RWPE2 (cell line): ENCODE measurements around the gene FBXL20.
"Not testable (repeated sequence)": the region's sequence is repeated elsewhere in the genome, so short reads cannot be mapped to it uniquely, and the experiment has no call there.

ENCODE experiments used
- ATAC-seq: fragments of 200-7000 bp; cut with Tn5 transposase; 3 replicates; pipeline ENCODE4 v1.9.1; 2021; ENCODE audit warnings: low read depth
- DNase-seq: peaks from one replicate; pipeline ENCODE4 v3.0.0-alpha.2; 2020; ENCODE audit warnings: low spot score
- H3K27ac ChIP-seq: fragments of 450-650 bp; 2 replicates; pipeline ENCODE4 v1.5.1; 2017; ENCODE audit warnings: mild to moderate bottlenecking; ENCODE audit not compliant: poor library complexity, severe bottlenecking
- H3K27me3 ChIP-seq: fragments of 250-450 bp; sonication (Bioruptor Pico); 2 replicates; pipeline ENCODE4 v1.5.1; 2021; ENCODE audit warnings: mild to moderate bottlenecking, moderate library complexity; ENCODE audit not compliant: insufficient read depth, poor library complexity, severe bottlenecking
- H3K36me3 ChIP-seq: fragments of 250-450 bp; sonication (Bioruptor Pico); 2 replicates; pipeline ENCODE4 v1.5.1; 2020; ENCODE audit warnings: low read depth, mild to moderate bottlenecking, moderate library complexity
- H3K4me1 ChIP-seq: fragments of 250-450 bp; sonication (Bioruptor Pico); 2 replicates; pipeline ENCODE4 v1.5.1; 2021; ENCODE audit warnings: mild to moderate bottlenecking, moderate library complexity; ENCODE audit not compliant: insufficient read depth, poor library complexity, severe bottlenecking
- H3K4me3 ChIP-seq: fragments of 250-450 bp; sonication (Bioruptor Pico); 2 replicates; pipeline ENCODE4 v1.5.1; 2021; ENCODE audit warnings: mild to moderate bottlenecking, moderate library complexity; ENCODE audit not compliant: severe bottlenecking
- H3K9me3 ChIP-seq: fragments of 250-450 bp; sonication (Bioruptor Pico); 2 replicates; pipeline ENCODE4 v1.5.1; 2021; ENCODE audit warnings: mild to moderate bottlenecking, moderate library complexity; ENCODE audit not compliant: severe bottlenecking
- TF ChIP-seq, protein P1 (sequence below): fragments of 450-650 bp; IDR thresholded peaks from one replicate; pipeline ENCODE4 v1.5.1; 2017; ENCODE audit warnings: mild to moderate bottlenecking, moderate library complexity; ENCODE audit not compliant: poor library complexity, severe bottlenecking

Gene FBXL20

DNA sequence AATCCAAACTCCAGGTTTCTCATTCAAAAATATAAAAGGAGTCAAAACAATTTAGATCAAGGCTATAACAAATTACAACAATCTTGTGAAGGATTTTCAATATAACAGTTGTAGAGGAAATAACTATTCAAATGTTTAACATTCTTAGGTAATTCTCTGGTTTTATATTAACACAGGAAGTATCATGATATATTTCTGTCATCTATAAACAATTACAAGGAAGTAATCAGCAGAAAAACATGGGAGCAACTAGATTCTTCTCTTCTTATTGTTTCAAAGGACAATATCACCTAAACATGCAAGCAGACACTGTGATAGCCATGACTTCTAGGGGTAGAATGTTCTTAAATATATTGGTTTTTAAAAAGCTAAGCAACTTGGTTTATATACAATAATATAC is 49.9 kb downstream of the FBXL20 start:
- no peak for ATAC-seq
- H3K4me3 ChIP-seq = no peak overlapping the region
- no peaks in the 10 kb centered on the region for H3K9me3 ChIP-seq
- H3K27me3 ChIP-seq = no peaks in the 10 kb centered on the region
- no peaks in the 10 kb centered on the region for H3K36me3 ChIP-seq
- H3K27ac ChIP-seq = no peak overlapping the region
- DNase-seq = no peak
- no peaks in the 10 kb centered on the region for H3K4me1 ChIP-seq
- TF ChIP-seq, protein P1, sequence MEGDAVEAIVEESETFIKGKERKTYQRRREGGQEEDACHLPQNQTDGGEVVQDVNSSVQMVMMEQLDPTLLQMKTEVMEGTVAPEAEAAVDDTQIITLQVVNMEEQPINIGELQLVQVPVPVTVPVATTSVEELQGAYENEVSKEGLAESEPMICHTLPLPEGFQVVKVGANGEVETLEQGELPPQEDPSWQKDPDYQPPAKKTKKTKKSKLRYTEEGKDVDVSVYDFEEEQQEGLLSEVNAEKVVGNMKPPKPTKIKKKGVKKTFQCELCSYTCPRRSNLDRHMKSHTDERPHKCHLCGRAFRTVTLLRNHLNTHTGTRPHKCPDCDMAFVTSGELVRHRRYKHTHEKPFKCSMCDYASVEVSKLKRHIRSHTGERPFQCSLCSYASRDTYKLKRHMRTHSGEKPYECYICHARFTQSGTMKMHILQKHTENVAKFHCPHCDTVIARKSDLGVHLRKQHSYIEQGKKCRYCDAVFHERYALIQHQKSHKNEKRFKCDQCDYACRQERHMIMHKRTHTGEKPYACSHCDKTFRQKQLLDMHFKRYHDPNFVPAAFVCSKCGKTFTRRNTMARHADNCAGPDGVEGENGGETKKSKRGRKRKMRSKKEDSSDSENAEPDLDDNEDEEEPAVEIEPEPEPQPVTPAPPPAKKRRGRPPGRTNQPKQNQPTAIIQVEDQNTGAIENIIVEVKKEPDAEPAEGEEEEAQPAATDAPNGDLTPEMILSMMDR = no peak

GRCh38 chr17:39349246-39349645 is 52.2 kb downstream of the FBXL20 start:
- Histone ChIP-seq H3K4me3 (no peak overlapping the region), H3K27me3 (no peaks in the 10 kb centered on the region), H3K36me3 (no peaks in the 10 kb centered on the region), H3K27ac (no peak overlapping the region), H3K9me3 (no peaks in the 10 kb centered on the region), H3K4me1 (no peaks in the 10 kb centered on the region)
- DNase-seq (no peak), ATAC-seq (no peak)
- TF ChIP-seq, protein P1 = no peak

DNA sequence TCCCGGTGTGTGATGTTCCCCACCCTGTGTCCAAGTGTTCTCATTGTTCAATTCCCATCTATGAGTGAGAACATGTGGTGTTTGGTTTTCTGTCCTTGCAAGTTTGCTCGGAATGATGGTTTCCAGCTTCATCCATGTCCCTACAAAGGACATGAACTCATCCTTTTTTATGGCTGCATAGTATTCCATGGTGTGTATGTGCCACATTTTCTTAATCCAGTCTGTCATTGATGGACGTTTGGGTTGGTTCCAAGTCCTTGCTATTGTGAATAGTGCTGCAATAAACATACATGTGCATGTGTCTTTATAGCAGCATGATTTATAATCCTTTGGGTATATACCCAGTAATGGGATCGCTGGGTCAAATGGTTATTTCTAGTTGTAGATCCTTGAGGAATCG is 54.6 kb downstream of the FBXL20 start:
- not testable (repeated sequence) for H3K27ac ChIP-seq, H3K4me3 ChIP-seq, H3K4me1 ChIP-seq, H3K9me3 ChIP-seq, ATAC-seq, H3K27me3 ChIP-seq, H3K36me3 ChIP-seq, DNase-seq

DNA sequence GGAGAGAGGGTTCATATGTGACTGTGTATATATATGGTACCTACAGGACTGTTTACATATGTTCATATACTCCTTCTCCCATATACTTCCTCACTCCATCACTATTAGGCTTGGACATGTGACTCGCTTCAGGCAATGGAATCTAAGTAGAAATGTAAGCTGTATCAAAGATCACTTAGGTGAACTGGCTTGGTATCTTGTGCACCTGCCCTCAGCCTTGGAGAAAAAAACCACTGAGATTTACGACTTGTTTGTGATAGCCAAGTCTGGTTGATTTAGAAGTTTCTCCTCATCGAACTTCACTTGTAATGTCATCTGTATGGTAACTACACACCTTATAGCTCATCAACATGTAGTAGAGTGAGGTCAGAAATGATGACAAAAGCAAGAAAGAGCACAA is 59.9 kb downstream of the FBXL20 start:
- no peak for DNase-seq
- no peaks in the 10 kb centered on the region for H3K36me3 ChIP-seq
- no peak overlapping the region for H3K27ac ChIP-seq
- no peaks in the 10 kb centered on the region for H3K27me3 ChIP-seq
- H3K4me1 ChIP-seq = no peaks in the 10 kb centered on the region
- H3K9me3 ChIP-seq = no peaks in the 10 kb centered on the region
- TF ChIP-seq, protein P1 = no peak
- no peak overlapping the region for H3K4me3 ChIP-seq
- ATAC-seq = no peak

DNA sequence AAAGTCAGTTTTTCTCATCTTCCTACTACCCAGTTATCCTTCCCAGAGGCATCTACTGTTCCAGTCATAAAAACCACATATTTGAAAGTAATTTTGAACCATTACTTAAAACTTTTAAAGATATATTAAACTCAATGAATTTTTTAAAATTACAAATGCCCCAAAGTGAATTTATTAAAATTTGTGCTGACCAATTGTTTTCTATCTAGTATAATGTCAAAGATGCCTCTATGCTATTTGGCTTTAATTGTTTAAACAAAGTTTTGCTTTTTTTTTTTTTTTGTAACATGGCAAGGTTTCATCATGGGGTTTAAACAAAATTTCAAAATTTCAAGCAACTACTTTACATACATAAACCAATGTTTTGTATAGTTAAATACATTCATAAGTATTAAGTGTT is 60.7 kb downstream of the FBXL20 start:
- Histone ChIP-seq H3K27me3 (no peaks in the 10 kb centered on the region), H3K9me3 (no peaks in the 10 kb centered on the region), H3K4me3 (no peak overlapping the region), H3K36me3 (no peaks in the 10 kb centered on the region), H3K27ac (no peak overlapping the region), H3K4me1 (no peaks in the 10 kb centered on the region)
- TF ChIP-seq, protein P1 = no peak
- DNase-seq = no peak
- ATAC-seq = no peak
